Activated T-cell treated with anti-CD3 and anti-CD28 coated beads, Interleukin-2, amount 50 U/mL, for 4 hours (primary cell): ENCODE results near the gene ADAMTS4. TPM values are rescaled to one million over a fixed set of nuclear protein-coding genes. Genes with fewer than 3 reads are reported as not detected.

Experiments used
- ATAC-seq, 2 donors: fragments of 200-7000 bp; cut with Tn5 transposase; one replicate each; pipeline ENCODE4 v1.10.0; 2021
- DNase-seq: peaks from one replicate; pipeline ENCODE4 v3.0.0-alpha.2; 2020
- H3K27me3 Mint-ChIP-seq: one replicate; pipeline ENCODE4 v1.8.0; 2021; ENCODE audit warnings: low read depth, mixed read lengths
- H3K36me3 Mint-ChIP-seq: one replicate; pipeline ENCODE4 v1.8.0; 2022; ENCODE audit warnings: mixed read lengths; ENCODE audit not compliant: insufficient read depth
- H3K4me1 Mint-ChIP-seq: one replicate; pipeline ENCODE4 v1.8.0; 2021; ENCODE audit warnings: low read depth, mixed read lengths
- H3K4me3 Mint-ChIP-seq: one replicate; pipeline ENCODE4 v1.8.0; 2021; ENCODE audit warnings: mild to moderate bottlenecking, moderate library complexity, mixed read lengths
- H3K9me3 Mint-ChIP-seq: one replicate; pipeline ENCODE4 v1.8.0; 2021; ENCODE audit warnings: mixed read lengths
- total RNA-seq, 3 donors: library from RNA; stranded (reverse); gene quantifications; one replicate each; pipeline ENCODE4 v1.2.1, GENCODE V29; 2021

Gene ADAMTS4
- total RNA-seq, 3 donors from 2014 or later: 0.34 to 1.1 (median 0.63) TPM

- DNase-seq: no peak
- H3K4me1 Mint-ChIP-seq: peaks cover 63% of the 10 kb centered on the region
Observed at GRCh38 chr1:161176468-161177111, 22.3 kb downstream of the ADAMTS4 start.

GRCh38 chr1:161175771-161176453 is 22.9 kb downstream of the ADAMTS4 start:
- peaks cover 29% of the 10 kb centered on the region for H3K36me3 Mint-ChIP-seq
- no peaks in the 10 kb centered on the region for H3K9me3 Mint-ChIP-seq
- H3K4me3 Mint-ChIP-seq: peak overlapping the region; percentile 94
- ATAC-seq (no peak), DNase-seq (no peak)
- peaks cover 59% of the 10 kb centered on the region for H3K4me1 Mint-ChIP-seq
- no peaks in the 10 kb centered on the region for H3K27me3 Mint-ChIP-seq

More at GRCh38 chr1:161176468-161177111, 22.3 kb downstream of the ADAMTS4 start:
- Mint-ChIP-seq H3K36me3 (peaks cover 23% of the 10 kb centered on the region), H3K27me3 (no peaks in the 10 kb centered on the region), H3K4me3 (peak overlapping the region; percentile 94), H3K9me3 (no peaks in the 10 kb centered on the region)
- ATAC-seq: no peak

GRCh38 chr1:161174911-161175310 is 23.9 kb downstream of the ADAMTS4 start:
- H3K27me3 Mint-ChIP-seq: no peaks in the 10 kb centered on the region
- ATAC-seq (no peak), DNase-seq (no peak)
- H3K4me1 Mint-ChIP-seq: peaks cover 50% of the 10 kb centered on the region
- peaks cover 31% of the 10 kb centered on the region for H3K36me3 Mint-ChIP-seq
- no peak overlapping the region for H3K4me3 Mint-ChIP-seq
- no peaks in the 10 kb centered on the region for H3K9me3 Mint-ChIP-seq

DNA sequence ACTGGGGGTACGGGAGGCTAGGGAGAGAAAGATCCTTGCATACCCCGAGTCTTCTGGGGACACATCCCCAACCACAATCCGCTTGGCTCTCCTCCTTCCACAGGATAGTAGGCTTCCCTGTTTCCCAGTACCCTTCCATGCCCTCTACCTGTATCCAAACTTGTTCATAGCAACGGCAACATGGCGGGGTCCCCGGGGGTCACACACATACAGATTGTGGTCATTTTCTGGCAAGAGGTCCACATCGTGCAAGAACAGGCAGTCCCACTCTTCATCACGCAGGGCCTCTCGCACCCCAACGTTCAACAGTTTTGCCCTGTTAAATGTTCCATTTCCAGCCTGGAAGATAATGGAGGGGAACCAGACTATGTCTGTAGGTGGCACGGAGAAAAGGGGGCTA is 25.1 kb downstream of the ADAMTS4 start:
- ATAC-seq (no peak), DNase-seq (no peak)
- Mint-ChIP-seq H3K36me3 (peaks cover 34% of the 10 kb centered on the region), H3K4me1 (peaks cover 46% of the 10 kb centered on the region), H3K27me3 (no peaks in the 10 kb centered on the region), H3K4me3 (no peak overlapping the region), H3K9me3 (no peaks in the 10 kb centered on the region)

DNA sequence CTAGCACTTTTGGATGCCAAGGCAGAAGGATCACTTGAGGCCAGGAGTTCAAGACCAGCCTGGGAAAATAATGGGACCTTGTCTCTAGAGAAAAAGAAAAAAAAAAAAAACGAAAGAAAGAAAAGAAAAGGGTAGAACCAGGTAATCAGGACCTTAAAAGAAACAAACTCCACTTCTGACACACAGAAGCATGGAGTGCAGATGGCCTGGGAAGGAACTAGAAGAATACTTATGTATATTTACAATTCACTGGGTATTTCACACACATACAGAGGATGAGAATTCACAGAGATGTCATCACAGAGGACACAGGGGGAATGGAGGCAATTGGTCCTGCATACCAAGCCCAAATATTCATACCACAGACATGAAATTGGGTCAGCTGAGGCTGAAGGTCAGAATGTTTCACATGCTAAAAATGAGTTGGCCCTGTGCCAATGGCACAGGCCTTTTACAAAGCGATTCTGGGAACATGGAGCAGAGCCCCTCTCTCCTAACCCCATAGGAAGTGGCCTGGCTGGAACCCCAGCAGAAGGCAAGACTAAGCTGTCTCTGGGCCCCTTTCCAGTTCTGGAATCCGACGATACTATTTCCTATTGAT is 26.0 kb downstream of the ADAMTS4 start:
- DNase-seq (no peak), ATAC-seq (no peak)
- no peak overlapping the region for H3K4me3 Mint-ChIP-seq
- H3K9me3 Mint-ChIP-seq: no peaks in the 10 kb centered on the region
- H3K27me3 Mint-ChIP-seq: no peaks in the 10 kb centered on the region
- peaks cover 39% of the 10 kb centered on the region for H3K36me3 Mint-ChIP-seq
- peaks cover 45% of the 10 kb centered on the region for H3K4me1 Mint-ChIP-seq

GRCh38 chr1:161172349-161172748 is 26.5 kb downstream of the ADAMTS4 start:
- H3K4me1 Mint-ChIP-seq: peaks cover 44% of the 10 kb centered on the region

DNA sequence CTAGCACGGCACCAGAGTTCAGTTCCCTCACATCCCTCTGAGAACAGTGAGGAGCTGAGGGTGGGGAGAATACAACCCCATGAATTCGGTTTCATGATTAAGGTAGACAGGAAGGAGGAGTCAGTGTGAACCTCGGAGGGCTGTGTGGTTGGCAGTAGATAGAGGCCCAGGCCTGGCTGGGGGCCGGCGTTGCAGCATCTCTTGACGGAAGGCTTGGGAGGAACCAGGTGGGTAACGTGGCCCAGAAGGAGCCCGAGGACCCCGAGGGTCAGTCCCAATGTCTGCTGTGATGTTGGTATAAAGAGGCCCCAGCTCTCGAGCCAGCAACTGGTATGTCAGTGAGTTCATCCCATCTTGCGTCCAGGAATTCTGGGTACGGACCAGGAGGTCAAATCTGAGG is 27.2 kb downstream of the ADAMTS4 start:
- no peak for ATAC-seq
- no peaks in the 10 kb centered on the region for H3K27me3 Mint-ChIP-seq
- no peak for DNase-seq
- H3K4me3 Mint-ChIP-seq: no peak overlapping the region
- H3K36me3 Mint-ChIP-seq: peaks cover 39% of the 10 kb centered on the region
- peaks cover 46% of the 10 kb centered on the region for H3K4me1 Mint-ChIP-seq
- no peaks in the 10 kb centered on the region for H3K9me3 Mint-ChIP-seq

More at GRCh38 chr1:161172349-161172748, 26.5 kb downstream of the ADAMTS4 start:
- no peak overlapping the region for H3K4me3 Mint-ChIP-seq
- ATAC-seq (no peak), DNase-seq (no peak)
- no peaks in the 10 kb centered on the region for H3K27me3 Mint-ChIP-seq
- peaks cover 39% of the 10 kb centered on the region for H3K36me3 Mint-ChIP-seq
- no peaks in the 10 kb centered on the region for H3K9me3 Mint-ChIP-seq

- Mint-ChIP-seq H3K36me3 (peaks cover 39% of the 10 kb centered on the region), H3K4me3 (no peak overlapping the region)
Observed at GRCh38 chr1:161171191-161171590, 27.7 kb downstream of the ADAMTS4 start.

DNA sequence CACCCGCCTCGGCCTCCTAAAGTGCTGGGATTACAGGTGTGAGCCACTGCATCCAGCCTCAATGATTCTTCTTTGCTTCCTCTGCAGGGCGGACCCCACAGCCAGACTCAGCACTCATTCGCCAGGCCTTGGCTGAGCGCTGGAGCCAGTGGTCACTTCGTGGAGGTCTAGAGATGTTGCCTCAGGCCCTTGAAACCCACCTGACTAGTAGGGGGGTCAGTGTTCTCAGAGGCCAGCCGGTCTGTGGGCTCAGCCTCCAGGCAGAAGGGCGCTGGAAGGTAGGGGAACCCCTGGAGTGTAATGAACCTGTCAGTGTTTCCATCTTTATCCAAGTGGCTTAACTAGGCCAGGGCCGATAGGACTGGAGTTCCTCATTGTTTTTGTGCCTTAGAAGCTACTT is 29.9 kb downstream of the ADAMTS4 start:
- H3K27me3 Mint-ChIP-seq: no peaks in the 10 kb centered on the region
- peaks cover 43% of the 10 kb centered on the region for H3K4me1 Mint-ChIP-seq
- H3K9me3 Mint-ChIP-seq: no peaks in the 10 kb centered on the region
- peaks cover 36% of the 10 kb centered on the region for H3K36me3 Mint-ChIP-seq
- DNase-seq (no peak), ATAC-seq (no peak)
- H3K4me3 Mint-ChIP-seq: no peak overlapping the region

More at GRCh38 chr1:161171191-161171590, 27.7 kb downstream of the ADAMTS4 start:
- peaks cover 45% of the 10 kb centered on the region for H3K4me1 Mint-ChIP-seq
- H3K27me3 Mint-ChIP-seq: no peaks in the 10 kb centered on the region
- H3K9me3 Mint-ChIP-seq: no peaks in the 10 kb centered on the region
- no peak for DNase-seq
- no peak for ATAC-seq

DNA sequence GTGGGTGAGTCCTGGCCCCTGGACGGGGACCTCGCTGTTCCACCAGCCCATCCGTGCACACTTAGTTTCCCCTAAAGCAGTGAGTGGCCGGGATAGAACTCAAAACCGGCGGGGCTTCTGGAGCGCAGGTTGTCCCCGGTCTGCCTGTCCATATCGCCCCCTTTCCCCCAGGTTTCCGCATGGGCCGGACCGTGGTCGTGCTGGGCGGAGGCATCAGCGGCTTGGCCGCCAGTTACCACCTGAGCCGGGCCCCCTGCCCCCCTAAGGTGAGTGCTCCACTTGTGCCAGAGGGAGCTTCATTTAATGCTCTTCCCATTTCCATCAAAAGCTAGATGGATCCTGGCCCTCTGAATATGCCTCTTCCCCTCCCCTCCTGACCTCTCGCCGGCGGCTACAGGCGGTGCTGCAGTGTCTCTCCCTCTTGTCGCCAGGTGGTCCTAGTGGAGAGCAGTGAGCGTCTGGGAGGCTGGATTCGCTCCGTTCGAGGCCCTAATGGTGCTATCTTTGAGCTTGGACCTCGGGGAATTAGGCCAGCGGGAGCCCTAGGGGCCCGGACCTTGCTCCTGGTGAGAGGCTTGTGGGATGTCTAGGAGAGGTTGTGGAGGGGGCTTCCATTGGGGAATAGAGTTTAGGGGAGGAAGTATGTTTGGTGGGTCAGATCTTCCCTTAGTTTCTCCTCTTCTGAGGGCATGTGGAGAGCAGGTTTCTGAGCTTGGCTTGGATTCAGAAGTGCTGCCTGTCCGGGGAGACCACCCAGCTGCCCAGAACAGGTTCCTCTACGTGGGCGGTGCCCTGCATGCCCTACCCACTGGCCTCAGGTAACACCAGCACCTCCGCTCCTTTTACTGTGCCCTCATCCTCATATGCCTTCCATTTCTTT is 31.9 kb downstream of the ADAMTS4 start:
- no peak for ATAC-seq
- peak overlapping the region; percentile 86 for H3K4me3 Mint-ChIP-seq
- peaks cover 31% of the 10 kb centered on the region for H3K36me3 Mint-ChIP-seq
- no peak for DNase-seq
- H3K4me1 Mint-ChIP-seq: peaks cover 42% of the 10 kb centered on the region
- H3K27me3 Mint-ChIP-seq: no peaks in the 10 kb centered on the region
- no peaks in the 10 kb centered on the region for H3K9me3 Mint-ChIP-seq

DNA sequence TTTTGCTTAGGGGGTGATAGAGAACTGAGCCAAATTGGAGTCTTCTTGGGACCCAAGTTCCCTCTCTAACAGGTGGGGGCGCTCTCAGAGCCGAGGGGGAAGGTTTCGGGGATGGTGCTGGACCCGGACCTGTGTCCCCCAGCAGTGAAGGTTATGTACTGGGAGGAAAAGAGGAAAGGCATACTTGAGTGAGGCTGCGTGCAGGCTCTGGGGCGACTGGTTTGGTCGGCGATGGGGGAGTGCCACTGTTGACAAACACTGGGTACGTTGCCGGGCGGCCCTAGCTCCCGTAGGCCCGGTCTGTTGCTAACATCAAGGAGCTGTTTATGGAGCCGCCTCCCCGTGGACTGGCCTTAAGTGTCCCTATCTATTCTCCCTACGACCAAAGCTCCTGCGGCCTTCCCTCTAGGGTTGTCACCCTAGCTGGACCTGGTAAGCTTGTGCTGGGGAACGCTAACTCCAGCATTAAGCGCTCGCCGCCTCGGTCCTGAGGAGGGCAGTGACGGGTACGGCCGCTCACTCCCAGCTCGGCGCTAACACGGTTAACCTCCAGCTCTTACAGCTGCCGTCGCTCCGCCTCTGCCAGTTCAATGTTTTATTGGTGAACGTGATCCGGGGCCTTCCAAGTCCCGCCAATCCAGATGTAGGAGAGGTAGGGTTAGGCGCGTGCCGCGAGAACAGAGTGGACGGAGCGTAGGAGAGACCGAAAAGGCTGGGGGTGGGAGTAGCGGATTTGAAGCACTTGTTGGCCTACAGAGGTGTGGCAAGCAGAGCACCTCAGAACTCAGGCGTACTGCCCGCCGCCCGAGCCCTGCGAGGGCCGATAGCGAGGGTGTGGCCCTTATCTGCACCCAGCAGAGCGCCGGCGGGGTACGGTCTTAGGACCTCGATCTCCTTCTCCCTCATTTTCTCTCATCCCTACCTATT is 32.8 kb downstream of the ADAMTS4 start, which contains the start of gene PPOX:
PPOX (plus strand) TSS at position 685 of the 927 bp plus-strand sequence. CDS start 422 bp downstream, outside the sequence.
- Mint-ChIP-seq H3K9me3 (no peaks in the 10 kb centered on the region), H3K27me3 (no peaks in the 10 kb centered on the region), H3K4me1 (peaks cover 50% of the 10 kb centered on the region), H3K4me3 (peak within 1 kb of the TSS; percentile 86), H3K36me3 (peaks cover 29% of the 10 kb centered on the region)
- ATAC-seq: peak; percentile 97
- DNase-seq: peak; percentile 82

- peaks cover 26% of the 10 kb centered on the region for H3K36me3 Mint-ChIP-seq
Observed at GRCh38 chr1:161164901-161165610, 33.8 kb downstream of the ADAMTS4 start.

DNA sequence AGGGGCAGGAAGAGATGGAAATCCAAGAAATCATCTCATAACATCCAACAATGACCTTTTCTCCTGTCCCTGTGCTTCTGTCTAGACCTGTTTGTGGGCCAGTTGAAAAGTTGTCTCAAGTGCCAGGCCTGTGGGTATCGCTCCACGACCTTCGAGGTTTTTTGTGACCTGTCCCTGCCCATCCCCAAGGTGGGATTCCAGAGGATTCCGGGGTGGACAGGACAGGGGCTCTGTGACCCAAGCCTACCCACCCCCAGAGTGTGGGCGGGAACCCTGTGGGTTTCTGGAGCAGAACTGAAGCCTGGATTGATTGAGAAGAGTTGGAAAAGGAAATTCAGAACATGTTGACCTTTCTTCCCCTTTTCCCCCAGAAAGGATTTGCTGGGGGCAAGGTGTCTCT is 35.1 kb downstream of the ADAMTS4 start:
- Mint-ChIP-seq H3K36me3 (peaks cover 20% of the 10 kb centered on the region), H3K27me3 (no peaks in the 10 kb centered on the region)

More at GRCh38 chr1:161164901-161165610, 33.8 kb downstream of the ADAMTS4 start:
- no peaks in the 10 kb centered on the region for H3K9me3 Mint-ChIP-seq
- DNase-seq (no peak), ATAC-seq (no peak)
- H3K4me3 Mint-ChIP-seq: peak overlapping the region; percentile 21
- no peaks in the 10 kb centered on the region for H3K27me3 Mint-ChIP-seq
- H3K4me1 Mint-ChIP-seq: peaks cover 59% of the 10 kb centered on the region

More for the DNA sequence above, 35.1 kb downstream of the ADAMTS4 start:
- peaks cover 68% of the 10 kb centered on the region for H3K4me1 Mint-ChIP-seq
- H3K9me3 Mint-ChIP-seq: no peaks in the 10 kb centered on the region
- ATAC-seq: no peak
- no peak overlapping the region for H3K4me3 Mint-ChIP-seq
- DNase-seq: no peak
